Colonic mucosa (tissue), 4 donors: ENCODE results near the gene FCRL4. TPM values are rescaled to one million over a fixed set of nuclear protein-coding genes. Genes with fewer than 3 reads are reported as not detected.
"Not testable (repeated sequence)": the region's sequence is repeated elsewhere in the genome, so short reads cannot be mapped to it uniquely, and the experiment has no call there.

ENCODE experiments used
- DNase-seq: peaks from one replicate; pipeline ENCODE4 v3.0.0-alpha.2; 2020
- H3K27ac ChIP-seq: fragments of 200-600 bp; one replicate; pipeline ENCODE4 v1.8.0; 2021
- H3K27me3 ChIP-seq: fragments of 200-600 bp; one replicate; pipeline ENCODE4 v1.8.0; 2021
- H3K36me3 ChIP-seq: fragments of 200-600 bp; one replicate; pipeline ENCODE4 v1.8.0; 2021
- H3K4me1 ChIP-seq: fragments of 200-600 bp; one replicate; pipeline ENCODE4 v1.8.0; 2021; ENCODE audit warnings: mild to moderate bottlenecking
- H3K4me3 ChIP-seq: fragments of 200-600 bp; one replicate; pipeline ENCODE4 v1.8.0; 2021
- H3K9ac ChIP-seq, 2 donors: one replicate each; pipeline ENCODE4 v1.7.0; 2013; ENCODE audit warnings: control low read depth in 2 of 2, low read depth in 2 of 2, low read length in 2 of 2
- H3K9me3 ChIP-seq: fragments of 200-600 bp; one replicate; pipeline ENCODE4 v1.8.0; 2021
- CTCF ChIP-seq: fragments of 200-600 bp; IDR thresholded peaks from one replicate; pipeline ENCODE4 v1.8.0; 2022; ENCODE audit warnings: antibody characterized with exemption, mild to moderate bottlenecking
- intact Hi-C: fragments of 100-400 bp; cut with DNase I; formaldehyde crosslinking; loops from one replicate; pipeline ENCODE4 v1.14.1; 2022
- total RNA-seq, 2 donors: library from RNA; stranded (reverse); fragmentation: NEBNext Ultra II Directional in 1 of 2; extraction: Animal tissue kit (Norgen Biotek cat#: 25700) in 1 of 2; gene quantifications; one replicate each; pipeline ENCODE4 v1.2.1, GENCODE V29; 2021
- donor health status: healthy.
- donor health status: DM: no; HTN: no; CAD: no.
- donor health status: DM: no; HTN: no; CAD: no.

The FCRL4 gene
- total RNA-seq, 2 donors from 2014 or later = not detected

- H3K4me1 ChIP-seq = no peaks in the 10 kb centered on the region
- no peaks in the 10 kb centered on the region for H3K36me3 ChIP-seq
- no peak for DNase-seq
- no peaks in the 10 kb centered on the region for H3K9me3 ChIP-seq
- H3K27ac ChIP-seq = no peak overlapping the region
- no peak overlapping the region for H3K9ac ChIP-seq
- TF ChIP-seq CTCF = no peak
- H3K4me3 ChIP-seq = no peak overlapping the region
- no peaks in the 10 kb centered on the region for H3K27me3 ChIP-seq
- intact Hi-C loops = no loop called here
These were observed 39.8 kb downstream of the FCRL4 start for GRCh38 chr1:157558119-157558518.

GRCh38 chr1:157551694-157552693, 45.9 kb downstream of the FCRL4 start, which contains the start of gene FCRL5:
FCRL5 (minus strand) TSS chr1:157552515; CDS start chr1:157552362, 153 bp downstream.
- no peaks in the 10 kb centered on the region for H3K27me3 ChIP-seq
- H3K27ac ChIP-seq = no peak within 1 kb of the TSS
- TF ChIP-seq CTCF = no peak
- no peaks in the 10 kb centered on the region for H3K4me1 ChIP-seq
- intact Hi-C loops = no loop called here
- no peaks in the 10 kb centered on the region for H3K36me3 ChIP-seq
- no peaks in the 10 kb centered on the region for H3K9me3 ChIP-seq
- DNase-seq = no peak
- no peak within 1 kb of the TSS for H3K4me3 ChIP-seq
- H3K9ac ChIP-seq = peak within 1 kb of the TSS in 1 of 2 donors; percentile 50

- not testable (repeated sequence) for H3K9ac ChIP-seq
These were observed 49.8 kb downstream of the FCRL4 start for GRCh38 chr1:157548081-157548480.

GRCh38 chr1:157542676-157543075, 55.2 kb downstream of the FCRL4 start:
- Histone ChIP-seq H3K9me3 (no peaks in the 10 kb centered on the region), H3K27ac (no peak overlapping the region), H3K36me3 (no peaks in the 10 kb centered on the region), H3K4me3 (no peak overlapping the region), H3K27me3 (no peaks in the 10 kb centered on the region), H3K9ac (no peak overlapping the region), H3K4me1 (no peaks in the 10 kb centered on the region)
- no peak for TF ChIP-seq CTCF
- intact Hi-C loops = no loop called here
- DNase-seq = no peak

More at GRCh38 chr1:157548081-157548480, 49.8 kb downstream of the FCRL4 start:
- H3K4me1 ChIP-seq, DNase-seq, H3K9me3 ChIP-seq, intact Hi-C loops, H3K27me3 ChIP-seq, H3K36me3 ChIP-seq, H3K27ac ChIP-seq, H3K4me3 ChIP-seq: not testable (repeated sequence)

GRCh38 chr1:157540852-157541251, 57.0 kb downstream of the FCRL4 start:
- H3K4me3 ChIP-seq = no peak overlapping the region
- H3K27me3 ChIP-seq = no peaks in the 10 kb centered on the region
- no peaks in the 10 kb centered on the region for H3K36me3 ChIP-seq
- H3K9ac ChIP-seq = no peak overlapping the region
- intact Hi-C loops = no loop called here
- no peaks in the 10 kb centered on the region for H3K9me3 ChIP-seq
- H3K4me1 ChIP-seq = no peaks in the 10 kb centered on the region
- no peak for DNase-seq
- no peak for TF ChIP-seq CTCF
- no peak overlapping the region for H3K27ac ChIP-seq

- no peaks in the 10 kb centered on the region for H3K27me3 ChIP-seq
- no peaks in the 10 kb centered on the region for H3K9me3 ChIP-seq
- H3K27ac ChIP-seq = no peak overlapping the region
- H3K9ac ChIP-seq = no peak overlapping the region
- no peak for DNase-seq
- no peak overlapping the region for H3K4me3 ChIP-seq
- TF ChIP-seq CTCF = no peak
- intact Hi-C loops = no loop called here
- no peaks in the 10 kb centered on the region for H3K36me3 ChIP-seq
- H3K4me1 ChIP-seq = no peaks in the 10 kb centered on the region
These were observed 57.6 kb downstream of the FCRL4 start for GRCh38 chr1:157540160-157540748.
